Adrenal gland (tissue), 12 donors: ENCODE data around the gene NOX5. TPM values are rescaled to one million over a fixed set of nuclear protein-coding genes. Genes with fewer than 3 reads are reported as not detected.

Source experiments
- DNase-seq, 7 donors: peaks; one replicate each; pipeline ENCODE4 v3.0.0-alpha.2; 2019 to 2020
- H3K27ac ChIP-seq, 5 donors: fragments of 200-600 bp; sonication (generic) in 4 of 5; 1 replicate in 3 of 5; 2 replicates in 2 of 5; pipeline versions ENCODE4 v1.5.1 to v1.8.0; 2016 to 2020; ENCODE audit warnings: mild to moderate bottlenecking in 1 of 5
- H3K27me3 ChIP-seq: fragments of 200-600 bp; 2 replicates; pipeline ENCODE4 v1.8.0; 2021
- H3K36me3 ChIP-seq, 2 donors: fragments of 200-600 bp; replicated peaks in 1 of 2; 1 replicate in 1 of 2; 2 replicates in 1 of 2; pipeline versions ENCODE4 v1.5.1 to v1.8.0; 2018 to 2022
- H3K4me1 ChIP-seq, 2 donors: fragments of 200-600 bp; replicated peaks in 1 of 2; 1 replicate in 1 of 2; 2 replicates in 1 of 2; pipeline versions ENCODE4 v1.5.1 to v1.8.0; 2018 to 2021
- H3K4me3 ChIP-seq, 4 donors: fragments of 200-600 bp; sonication (generic) in 3 of 4; one replicate each; pipeline ENCODE4 v1.5.1; 2016 to 2018
- H3K9me3 ChIP-seq, 3 donors: fragments of 200-600 bp; sonication (generic) in 1 of 3; replicated peaks in 1 of 3; 1 replicate in 2 of 3; 2 replicates in 1 of 3; pipeline versions ENCODE4 v1.5.1 to v1.8.0; 2016 to 2021
- POLR2A ChIP-seq, 2 donors: fragments of 450-650 bp; IDR thresholded peaks; one replicate each; pipeline ENCODE4 v1.6.1; 2017; ENCODE audit warnings: antibody characterized with exemption in 2 of 2, mild to moderate bottlenecking in 2 of 2, moderate library complexity in 1 of 2
- WGBS, 4 donors: extraction: QIAGEN DNeasy Blood & Tissue Kit in 2 of 4; methylation state at CpG; one replicate each; pipeline versions ENCODE4 v1.1.5 to v1.1.7; 2013 to 2017; 5-methylcytosine and 5-hydroxymethylcytosine counted together
- intact Hi-C, 2 donors: fragments of 100-400 bp; cut with DNase I; formaldehyde crosslinking; loops; one replicate each; pipeline versions ENCODE4 v1.14.1 to v1.15.0; 2022 to 2023
- polyA plus RNA-seq, 3 donors: library from polyadenylated mRNA; stranded (reverse); fragments of 200-250 nt in 2 of 3; fragments of 350-450 nt in 1 of 3; fragmentation: Illumina TruSeq in 1 of 3; extraction: RNeasy Lipid Tissue Mini Kit (QIAGEN cat#74804) in 1 of 3; gene quantifications; one replicate each; pipeline ENCODE4 v1.2.3, GENCODE V29; 2013 to 2014
- total RNA-seq, 9 donors: library from RNA; depleted of rRNA in 4 of 9; stranded (reverse); fragments of >200 nt in 4 of 9; fragments of 120-200 nt in 1 of 9; fragmentation: NEBNext Ultra II Directional in 1 of 9; extraction: Animal tissue kit (Norgen Biotek cat#: 25700) in 1 of 9; gene quantifications; one replicate each; pipeline versions ENCODE4 v1.1.0 to v1.2.4, GENCODE V29; 2013 to 2023
- TF ChIP-seq, protein P1 (sequence below), 6 experiments: fragments of 450-650 bp in 4 of 6; fragments of 200-600 bp in 2 of 6; sonication (generic) in 1 of 6; IDR thresholded peaks; 1 replicate in 5 of 6; 2 replicates in 1 of 6; pipeline versions ENCODE4 v1.5.1 to v1.8.0; 2016 to 2021; ENCODE audit warnings: antibody characterized with exemption in 6 of 6, mild to moderate bottlenecking in 2 of 6, moderate library complexity in 1 of 6
- donor health status: healthy with polysubstance abuse.
- donor health status: Bipolar disorder and iron deficiency.
- donor health status: DM: yes; HTN: yes; CAD: no.
- donor health status: DM: no; HTN: no; CAD: no.
- donor health status: DM: no; HTN: no; CAD: no.
- donor health status: DM: yes; HTN: yes; CAD: no.

NOX5 gene
- total and polyA plus RNA-seq, 12 donors: 0.06 to 1.4 (median 0.63) TPM

DNA sequence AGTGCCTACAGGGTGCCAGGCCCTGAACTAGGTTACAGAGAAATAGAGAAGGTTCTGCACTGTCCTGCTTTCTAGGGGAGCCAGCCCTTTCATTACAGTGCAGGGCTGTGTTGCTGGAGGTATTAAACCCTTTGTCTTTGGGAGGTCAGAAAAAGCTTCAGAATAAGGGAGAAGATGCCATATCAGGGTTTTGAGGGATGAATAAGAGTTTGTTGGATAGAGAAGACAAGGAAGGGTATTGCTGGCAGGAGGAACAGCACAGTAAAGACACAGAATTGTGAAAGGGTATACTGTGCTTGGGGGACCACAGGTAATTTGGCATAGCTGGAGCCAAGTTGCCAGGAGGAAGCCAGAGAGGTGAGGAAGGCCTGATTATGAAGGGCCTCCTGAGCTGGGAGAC is 23.0 kb downstream of the NOX5 start:
- Histone ChIP-seq H3K9me3 (no peaks in the 10 kb centered on the region), H3K27me3 (peaks cover 14% of the 10 kb centered on the region), H3K36me3 (no peaks in the 10 kb centered on the region), H3K4me1 (no peaks in the 10 kb centered on the region), H3K27ac (no peak overlapping the region), H3K4me3 (no peak overlapping the region)
- intact Hi-C loops: no loop called here
- TF ChIP-seq POLR2A (IDR thresholded peaks at IDR 0.05): no peak
- TF ChIP-seq, protein P1, sequence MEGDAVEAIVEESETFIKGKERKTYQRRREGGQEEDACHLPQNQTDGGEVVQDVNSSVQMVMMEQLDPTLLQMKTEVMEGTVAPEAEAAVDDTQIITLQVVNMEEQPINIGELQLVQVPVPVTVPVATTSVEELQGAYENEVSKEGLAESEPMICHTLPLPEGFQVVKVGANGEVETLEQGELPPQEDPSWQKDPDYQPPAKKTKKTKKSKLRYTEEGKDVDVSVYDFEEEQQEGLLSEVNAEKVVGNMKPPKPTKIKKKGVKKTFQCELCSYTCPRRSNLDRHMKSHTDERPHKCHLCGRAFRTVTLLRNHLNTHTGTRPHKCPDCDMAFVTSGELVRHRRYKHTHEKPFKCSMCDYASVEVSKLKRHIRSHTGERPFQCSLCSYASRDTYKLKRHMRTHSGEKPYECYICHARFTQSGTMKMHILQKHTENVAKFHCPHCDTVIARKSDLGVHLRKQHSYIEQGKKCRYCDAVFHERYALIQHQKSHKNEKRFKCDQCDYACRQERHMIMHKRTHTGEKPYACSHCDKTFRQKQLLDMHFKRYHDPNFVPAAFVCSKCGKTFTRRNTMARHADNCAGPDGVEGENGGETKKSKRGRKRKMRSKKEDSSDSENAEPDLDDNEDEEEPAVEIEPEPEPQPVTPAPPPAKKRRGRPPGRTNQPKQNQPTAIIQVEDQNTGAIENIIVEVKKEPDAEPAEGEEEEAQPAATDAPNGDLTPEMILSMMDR (IDR thresholded peaks at IDR 0.05): no peak
- no peak for DNase-seq

DNA sequence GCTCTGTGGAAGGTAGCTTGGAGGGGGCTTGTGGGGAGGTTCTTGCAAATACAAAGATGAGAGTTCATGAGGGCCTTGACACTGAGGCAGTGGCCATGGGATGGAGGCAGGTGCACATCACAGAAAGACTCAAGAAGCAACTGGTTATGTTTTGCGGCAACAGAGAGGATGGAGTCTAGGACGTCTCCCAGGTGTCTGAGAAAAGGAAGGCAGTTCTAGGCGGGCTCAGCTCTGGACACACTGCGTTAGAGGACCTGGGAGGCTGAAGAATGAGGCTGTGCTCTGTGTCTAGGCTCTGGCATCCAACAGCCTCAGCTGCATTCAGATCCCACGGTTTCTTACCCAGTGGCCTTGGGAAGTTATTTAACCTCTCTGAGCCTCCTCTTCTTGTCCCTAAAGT is 23.5 kb downstream of the NOX5 start:
- Histone ChIP-seq H3K9me3 (no peaks in the 10 kb centered on the region), H3K27ac (no peak overlapping the region), H3K4me3 (no peak overlapping the region), H3K4me1 (no peaks in the 10 kb centered on the region), H3K36me3 (no peaks in the 10 kb centered on the region), H3K27me3 (peaks cover 11% of the 10 kb centered on the region)
- TF ChIP-seq, protein P1 (IDR thresholded peaks at IDR 0.05): no peak
- TF ChIP-seq POLR2A (IDR thresholded peaks at IDR 0.05): no peak
- DNase-seq: peak in 1 of 7 donors; percentile 2
- whole genome bisulfite sequencing, 4 donors: 85 to 95% (median 89%) methylated on average over 5 of the region's 5 CpGs
- intact Hi-C loops: no loop called here

DNA sequence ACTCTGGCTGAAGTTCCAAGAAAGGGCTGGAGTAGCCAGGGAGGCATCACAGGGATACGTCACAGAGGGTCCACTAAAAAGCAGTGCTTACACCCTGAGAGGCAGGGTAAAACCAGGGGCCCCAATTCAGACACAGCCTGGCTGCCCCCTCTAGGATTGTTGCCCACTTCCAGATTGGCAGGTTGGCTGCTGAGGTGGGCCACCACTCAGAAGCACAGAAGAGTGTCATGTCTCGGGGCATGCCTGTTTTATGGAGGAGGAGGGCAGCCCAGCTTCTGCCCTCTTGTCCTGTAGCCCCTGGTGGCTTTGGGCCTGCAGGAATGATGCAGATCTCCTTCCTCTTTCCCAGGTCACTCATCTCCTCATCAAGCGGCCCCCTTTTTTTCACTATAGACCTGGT is 24.0 kb downstream of the NOX5 start:
- peaks cover 6% of the 10 kb centered on the region for H3K27me3 ChIP-seq
- TF ChIP-seq POLR2A (IDR thresholded peaks at IDR 0.05): no peak
- TF ChIP-seq, protein P1 (IDR thresholded peaks at IDR 0.05): no peak
- H3K27ac ChIP-seq: no peak overlapping the region
- WGBS, 4 donors: 88 to 94% (median 92%) methylated on average over 2 to 3 of the region's 3 CpGs
- DNase-seq: peak in 1 of 7 donors; percentile 1
- intact Hi-C loops: no loop called here
- no peak overlapping the region for H3K4me3 ChIP-seq
- H3K4me1 ChIP-seq: no peaks in the 10 kb centered on the region
- no peaks in the 10 kb centered on the region for H3K36me3 ChIP-seq
- no peaks in the 10 kb centered on the region for H3K9me3 ChIP-seq

DNA sequence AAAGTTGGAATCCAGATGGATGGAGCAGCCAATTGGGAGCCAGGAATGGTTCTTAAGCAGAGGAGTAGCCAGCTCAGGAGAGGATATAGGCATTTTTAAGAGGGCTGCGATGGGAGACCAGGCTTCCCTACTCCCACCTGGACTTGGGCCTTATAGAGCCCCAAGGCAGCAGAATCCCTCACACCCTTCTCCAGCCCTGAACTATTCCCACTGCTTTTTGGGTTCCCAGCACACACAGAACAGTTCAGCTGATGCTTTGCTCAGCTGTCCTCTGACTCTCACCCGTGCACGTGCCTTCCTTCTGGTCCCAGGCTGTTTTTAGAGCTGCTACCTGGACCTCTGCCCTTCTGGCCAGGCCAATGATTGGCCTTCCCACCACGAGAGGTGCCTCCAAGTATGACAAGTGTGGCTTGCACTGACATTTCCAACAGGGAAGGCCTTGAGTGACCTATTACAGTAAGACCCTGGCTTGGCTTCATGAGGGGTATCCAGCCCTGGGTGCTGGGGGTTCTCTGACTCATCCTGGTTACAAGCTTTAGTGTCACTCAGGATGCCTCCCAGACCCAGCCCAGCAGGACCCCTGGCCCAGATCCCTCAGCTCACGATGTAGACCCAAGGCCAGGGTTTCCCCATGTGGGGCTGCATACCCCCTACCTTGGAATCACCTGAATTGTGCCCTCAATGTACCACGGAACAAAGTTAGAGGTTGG is 25.2 kb downstream of the NOX5 start:
- peak in 1 of 7 donors; percentile 7 for DNase-seq
- Histone ChIP-seq H3K27ac (no peak overlapping the region), H3K36me3 (no peaks in the 10 kb centered on the region), H3K4me1 (no peaks in the 10 kb centered on the region), H3K27me3 (peaks cover 6% of the 10 kb centered on the region), H3K9me3 (no peaks in the 10 kb centered on the region), H3K4me3 (no peak overlapping the region)
- 82 to 89% (median 87%) methylated on average over 6 of the region's 6 CpGs for WGBS, 4 donors
- intact Hi-C loops: no loop called here
- TF ChIP-seq POLR2A (IDR thresholded peaks at IDR 0.05): no peak
- TF ChIP-seq, protein P1 (IDR thresholded peaks at IDR 0.05): no peak
